ES-I3 (cell line): ENCODE results near the gene STPG4.

ENCODE experiments used
- H3K36me3 ChIP-seq: 2 replicates; pipeline ENCODE4 v1.6.1; 2013; ENCODE audit warnings: mild to moderate bottlenecking, low read length, control low read depth, moderate library complexity; ENCODE audit not compliant: insufficient read depth
- H3K4me1 ChIP-seq: 2 replicates; pipeline ENCODE4 v1.6.1; 2013; ENCODE audit warnings: mild to moderate bottlenecking, control low read depth, low read length; ENCODE audit not compliant: insufficient read depth
- H3K9ac ChIP-seq: 2 replicates; pipeline ENCODE4 v1.6.1; 2013; ENCODE audit warnings: low read depth, mild to moderate bottlenecking, low read length, moderate library complexity
- H3K9me3 ChIP-seq: 2 replicates; pipeline ENCODE4 v1.6.1; 2013; ENCODE audit warnings: mild to moderate bottlenecking, low read length, moderate library complexity; ENCODE audit not compliant: control insufficient read depth, insufficient read depth

Gene STPG4

DNA sequence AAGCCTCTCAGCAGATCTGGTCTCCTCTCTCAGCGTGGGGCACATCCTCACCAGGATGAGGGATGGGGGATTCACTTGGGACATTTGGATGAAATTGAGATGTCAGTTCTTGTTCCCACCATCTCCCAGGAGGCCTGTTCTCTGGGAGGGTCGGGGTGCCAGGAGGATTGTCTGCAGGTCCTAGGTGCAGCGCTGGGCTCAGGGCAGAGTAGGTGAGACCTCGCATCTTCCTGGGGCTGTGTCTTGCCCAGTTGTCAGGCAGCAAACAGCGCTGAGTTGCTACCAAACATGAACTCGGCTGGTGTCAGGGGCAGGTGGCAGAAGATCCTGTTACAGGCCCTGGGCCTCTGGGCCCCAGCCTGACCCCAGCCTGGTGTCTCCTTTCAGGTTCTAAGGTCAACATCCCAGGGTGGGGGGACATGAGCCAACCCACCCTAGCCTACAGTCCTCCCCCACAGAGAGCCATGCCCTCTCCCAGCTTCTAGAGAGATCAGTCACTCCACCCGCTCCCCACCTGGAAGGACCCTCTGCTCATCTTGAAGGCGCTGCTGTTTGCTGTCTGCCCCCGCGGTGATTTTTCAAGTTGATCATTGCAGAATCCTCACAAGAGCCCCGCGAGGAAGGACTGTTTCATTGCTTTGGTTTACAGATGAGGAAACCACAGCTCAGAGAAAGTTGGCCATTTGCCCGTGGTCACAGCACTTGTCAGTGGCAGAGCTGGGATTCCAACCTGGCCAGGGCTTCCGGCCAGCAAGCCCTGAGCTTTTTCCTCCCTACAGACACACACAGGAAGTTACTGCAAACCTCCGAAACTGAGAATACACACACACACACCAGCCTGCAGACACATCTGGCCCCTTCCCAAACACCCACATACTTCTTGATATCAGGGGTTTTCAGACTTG lies 83.9 kb downstream of the STPG4 start:
- peaks cover 44% of the 10 kb centered on the region for H3K4me1 ChIP-seq
- no peaks in the 10 kb centered on the region for H3K9me3 ChIP-seq
- no peaks in the 10 kb centered on the region for H3K36me3 ChIP-seq
- no peak overlapping the region for H3K9ac ChIP-seq

DNA sequence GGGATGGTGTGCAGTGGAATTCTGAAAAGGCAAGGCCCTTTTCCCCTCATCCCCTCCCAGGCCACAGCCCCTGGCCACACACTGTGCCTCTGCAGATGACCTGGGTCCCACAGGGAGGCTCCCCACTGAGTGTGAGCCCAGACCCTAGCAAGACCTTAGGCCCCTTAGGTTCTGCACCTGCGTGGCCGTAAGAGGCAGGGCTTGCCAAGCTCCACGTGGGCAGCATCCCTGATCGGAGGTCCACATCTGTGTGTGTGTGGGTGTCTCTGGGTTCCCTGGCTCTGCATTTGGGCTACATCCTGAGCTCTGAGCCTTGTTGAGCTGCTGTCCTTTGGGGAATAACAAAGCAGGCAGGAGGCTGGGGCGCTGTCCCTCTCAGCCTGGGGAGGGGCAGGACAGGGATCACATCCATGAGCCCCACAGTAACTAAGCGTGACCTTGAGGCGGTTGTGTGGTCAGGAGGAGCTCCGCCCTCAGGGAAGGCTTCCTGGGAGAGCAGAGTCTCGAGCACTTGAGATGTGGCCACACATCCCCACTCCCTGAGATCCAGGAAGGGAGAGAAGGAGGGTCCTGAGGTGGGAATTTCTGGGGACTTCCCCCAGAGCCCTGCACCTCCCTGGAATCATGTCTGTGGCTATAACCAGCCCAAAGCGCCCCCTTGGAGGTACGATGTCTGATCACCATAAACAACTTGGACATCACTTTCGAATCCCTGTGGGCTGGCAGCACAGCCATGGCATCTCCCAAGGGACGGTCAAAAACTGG lies 84.8 kb downstream of the STPG4 start:
- H3K9ac ChIP-seq, result no peak overlapping the region
- H3K9me3 ChIP-seq, result no peaks in the 10 kb centered on the region
- H3K36me3 ChIP-seq, result no peaks in the 10 kb centered on the region
- peaks cover 44% of the 10 kb centered on the region for H3K4me1 ChIP-seq

DNA sequence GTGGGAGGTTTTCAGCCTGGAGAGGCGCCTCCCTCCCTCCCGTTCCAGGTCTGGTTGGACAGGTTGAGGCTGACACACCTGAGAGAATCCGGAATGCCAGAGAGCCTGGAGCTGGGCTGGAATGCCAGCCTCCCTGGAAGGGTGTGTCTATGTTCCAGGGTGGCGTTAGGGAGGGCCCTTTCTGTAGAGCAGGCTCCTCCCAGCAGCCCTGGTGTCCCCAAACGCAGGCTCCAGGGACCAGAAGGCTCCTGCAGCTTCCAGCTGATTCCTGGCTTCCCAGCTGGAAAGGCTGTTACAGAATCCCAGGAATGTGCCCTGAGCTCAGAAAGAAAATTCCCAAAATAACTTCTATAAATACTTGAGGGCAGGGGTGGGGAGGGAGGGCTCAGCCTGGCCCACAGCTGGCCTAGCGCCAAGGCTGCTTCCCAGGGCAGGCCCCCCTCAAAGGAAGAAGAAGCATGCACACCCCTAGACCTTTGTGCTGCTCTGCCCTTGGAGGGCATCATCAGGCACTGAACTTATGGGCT lies 85.4 kb downstream of the STPG4 start:
- peaks cover 45% of the 10 kb centered on the region for H3K4me1 ChIP-seq

DNA sequence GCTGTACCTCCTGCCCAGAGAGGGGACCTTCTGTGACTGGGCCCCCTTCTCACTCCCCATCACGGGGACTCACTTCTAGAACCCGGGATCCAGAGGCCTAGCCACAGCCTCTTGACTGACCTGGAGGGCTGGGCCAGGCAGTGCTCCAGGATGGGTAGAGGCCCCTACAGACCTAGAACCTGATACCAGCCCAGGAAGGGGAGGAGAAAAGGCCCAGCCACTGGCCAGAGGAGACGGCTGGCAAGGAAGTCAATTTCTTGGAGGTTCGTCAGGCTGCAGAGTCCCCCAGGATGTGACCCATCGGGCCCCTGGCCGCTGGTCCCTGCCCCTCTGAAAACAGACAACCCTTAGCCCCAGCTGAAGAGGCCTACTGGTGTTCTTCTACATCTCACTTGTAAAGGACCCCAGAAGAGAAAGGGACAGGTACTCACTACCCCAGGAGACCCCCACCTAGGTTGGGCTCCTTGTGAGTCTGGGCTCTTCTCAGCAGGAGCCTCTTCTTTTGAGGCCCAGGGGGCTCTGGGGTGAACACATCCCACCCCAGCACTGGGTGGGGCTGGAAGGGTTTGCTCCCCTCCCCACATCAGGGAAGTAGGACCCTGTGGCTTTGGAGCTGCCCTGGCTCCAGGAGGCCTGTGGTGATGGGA lies 86.0 kb downstream of the STPG4 start:
- no peak overlapping the region for H3K9ac ChIP-seq
- no peaks in the 10 kb centered on the region for H3K36me3 ChIP-seq
- peaks cover 45% of the 10 kb centered on the region for H3K4me1 ChIP-seq
- H3K9me3 ChIP-seq, result no peaks in the 10 kb centered on the region

More for the DNA sequence above, 85.4 kb downstream of the STPG4 start:
- Histone ChIP-seq H3K36me3 (no peaks in the 10 kb centered on the region), H3K9ac (no peak overlapping the region), H3K9me3 (no peaks in the 10 kb centered on the region)

DNA sequence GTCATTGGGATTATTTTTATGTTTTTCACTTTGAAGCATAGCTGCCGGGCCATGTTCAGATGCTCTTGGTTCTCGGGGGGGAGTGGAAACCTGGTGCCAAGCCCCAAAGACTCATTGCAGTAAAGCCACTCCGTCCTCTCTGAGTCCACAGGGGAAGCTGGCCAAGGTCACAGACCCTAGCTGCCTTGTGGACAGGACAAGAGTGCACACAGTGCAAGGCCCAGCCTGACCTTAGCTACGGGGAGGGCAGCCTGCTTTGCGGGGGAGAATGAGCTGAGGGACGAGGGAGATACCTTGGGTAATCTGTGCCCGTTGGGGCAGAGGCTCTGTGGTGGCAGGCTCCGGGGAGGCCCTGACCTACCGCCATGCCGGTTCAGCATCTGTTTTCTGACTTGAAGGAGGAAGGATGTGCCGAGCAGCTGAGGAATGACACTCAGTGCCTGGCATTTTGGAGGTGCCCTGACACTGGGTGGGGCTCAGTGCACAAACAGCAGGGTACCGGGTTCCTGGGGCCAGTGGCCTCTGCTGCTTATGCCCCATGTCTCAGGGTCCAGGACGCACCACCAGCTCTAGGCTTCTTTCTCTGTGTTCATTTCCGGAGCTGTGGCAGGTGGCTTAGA lies 87.2 kb downstream of the STPG4 start:
- no peak overlapping the region for H3K9ac ChIP-seq
- peaks cover 51% of the 10 kb centered on the region for H3K4me1 ChIP-seq
- H3K36me3 ChIP-seq, result no peaks in the 10 kb centered on the region; the same call in 1 of the 2 replicates
- no peaks in the 10 kb centered on the region for H3K9me3 ChIP-seq

DNA sequence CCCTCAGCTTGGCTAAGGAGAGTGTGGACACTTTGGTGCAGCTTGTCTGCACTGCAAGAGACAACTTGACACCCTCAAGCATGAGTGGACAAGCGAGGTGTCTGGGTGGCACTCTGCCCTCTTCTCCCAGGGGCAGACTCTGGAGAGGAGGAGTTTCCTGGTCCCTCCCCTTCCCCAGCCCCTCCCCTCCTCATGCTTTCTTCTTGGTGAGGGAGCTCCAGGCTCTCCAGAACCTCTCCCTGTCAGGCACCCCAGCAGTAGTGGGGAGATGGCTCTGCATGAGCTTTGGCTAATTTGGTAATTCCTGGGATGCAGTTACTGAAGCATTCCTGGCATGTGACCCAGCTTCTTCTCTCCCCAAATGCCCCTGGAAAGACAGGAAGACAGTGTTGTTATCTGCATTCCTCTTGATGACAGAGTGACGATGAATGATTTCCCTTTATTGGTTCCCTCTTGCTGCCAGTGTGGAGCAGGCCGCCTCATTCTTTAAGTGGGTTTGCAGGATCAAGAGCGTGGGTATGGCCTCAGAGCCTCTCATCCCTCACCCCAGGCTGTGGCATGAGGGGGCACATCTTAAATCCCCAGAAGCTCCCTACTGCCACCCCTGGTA lies 89.2 kb downstream of the STPG4 start:
- Histone ChIP-seq H3K36me3 (no peaks in the 10 kb centered on the region; the same call in 1 of the 2 replicates), H3K9me3 (no peaks in the 10 kb centered on the region), H3K9ac (no peak overlapping the region), H3K4me1 (peaks cover 35% of the 10 kb centered on the region)

DNA sequence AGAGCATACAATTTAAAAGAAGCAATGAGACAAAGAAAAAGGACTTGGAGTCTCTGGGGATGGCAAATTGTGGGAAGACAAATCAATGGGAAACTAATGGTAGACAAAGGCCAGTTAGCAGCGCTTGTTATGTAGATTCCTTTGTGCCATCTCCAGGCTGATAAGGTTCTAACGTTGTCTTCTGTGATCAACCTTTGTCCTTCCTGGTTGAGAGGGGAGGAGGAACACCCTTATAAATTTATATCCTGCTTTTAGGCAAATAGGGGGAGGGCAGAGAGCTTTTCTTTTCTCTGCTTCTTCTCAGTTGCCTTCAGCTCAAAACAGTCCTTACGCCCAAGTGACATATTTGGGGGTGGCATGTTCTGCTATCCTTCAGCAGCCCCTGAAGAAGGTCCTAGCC lies 89.8 kb downstream of the STPG4 start:
- Histone ChIP-seq H3K36me3 (no peaks in the 10 kb centered on the region; the same call in 1 of the 2 replicates), H3K4me1 (peaks cover 30% of the 10 kb centered on the region)

DNA sequence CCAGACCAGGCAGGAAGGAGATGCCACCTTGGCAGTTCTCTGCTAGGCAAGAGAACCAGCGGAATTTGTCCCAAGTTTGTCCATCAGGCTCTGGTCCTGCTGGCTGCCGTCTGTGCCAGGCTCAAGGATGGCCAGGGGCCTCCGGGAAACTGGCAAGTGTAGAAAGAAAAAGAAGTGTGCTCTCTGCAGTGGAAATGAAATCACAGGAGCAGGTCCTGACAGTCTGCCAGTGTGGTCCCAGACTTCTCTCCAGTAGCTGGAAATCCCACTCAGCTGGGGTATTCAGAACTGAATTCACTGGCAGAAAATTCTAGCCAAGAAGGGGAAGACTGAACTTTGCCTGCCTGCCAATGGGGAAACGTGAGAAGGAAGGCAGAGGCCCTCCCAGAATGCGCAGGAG lies 91.0 kb downstream of the STPG4 start:
- no peaks in the 10 kb centered on the region for H3K9me3 ChIP-seq
- peaks cover 21% of the 10 kb centered on the region for H3K4me1 ChIP-seq
- H3K9ac ChIP-seq, result no peak overlapping the region
- no peaks in the 10 kb centered on the region; the same call in 1 of the 2 replicates for H3K36me3 ChIP-seq

More for the DNA sequence above, 89.8 kb downstream of the STPG4 start:
- H3K9me3 ChIP-seq, result no peaks in the 10 kb centered on the region
- H3K9ac ChIP-seq, result no peak overlapping the region

DNA sequence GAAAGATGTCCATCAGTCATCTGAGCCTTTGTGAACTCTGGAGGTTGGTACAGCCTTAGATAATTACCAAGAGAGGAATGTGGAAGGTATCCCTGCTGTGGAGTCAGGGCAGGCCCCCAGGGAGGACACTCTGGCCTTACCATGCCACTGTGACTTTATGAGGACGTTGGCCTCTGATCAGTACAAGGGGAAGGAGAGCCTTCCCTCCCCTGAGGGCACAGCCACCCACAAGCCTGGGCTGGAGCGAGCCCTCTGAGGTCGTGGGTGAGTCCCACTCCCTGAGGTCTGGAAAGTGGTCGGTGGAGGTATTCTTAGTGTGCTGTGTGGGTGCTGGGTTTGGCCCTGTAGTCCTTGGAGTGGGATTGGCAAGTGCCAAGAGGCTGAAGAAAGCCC lies 91.6 kb downstream of the STPG4 start:
- H3K9me3 ChIP-seq, result no peaks in the 10 kb centered on the region
- H3K9ac ChIP-seq, result no peak overlapping the region
- peaks cover 18% of the 10 kb centered on the region for H3K4me1 ChIP-seq
- no peaks in the 10 kb centered on the region; the same call in 1 of the 2 replicates for H3K36me3 ChIP-seq

DNA sequence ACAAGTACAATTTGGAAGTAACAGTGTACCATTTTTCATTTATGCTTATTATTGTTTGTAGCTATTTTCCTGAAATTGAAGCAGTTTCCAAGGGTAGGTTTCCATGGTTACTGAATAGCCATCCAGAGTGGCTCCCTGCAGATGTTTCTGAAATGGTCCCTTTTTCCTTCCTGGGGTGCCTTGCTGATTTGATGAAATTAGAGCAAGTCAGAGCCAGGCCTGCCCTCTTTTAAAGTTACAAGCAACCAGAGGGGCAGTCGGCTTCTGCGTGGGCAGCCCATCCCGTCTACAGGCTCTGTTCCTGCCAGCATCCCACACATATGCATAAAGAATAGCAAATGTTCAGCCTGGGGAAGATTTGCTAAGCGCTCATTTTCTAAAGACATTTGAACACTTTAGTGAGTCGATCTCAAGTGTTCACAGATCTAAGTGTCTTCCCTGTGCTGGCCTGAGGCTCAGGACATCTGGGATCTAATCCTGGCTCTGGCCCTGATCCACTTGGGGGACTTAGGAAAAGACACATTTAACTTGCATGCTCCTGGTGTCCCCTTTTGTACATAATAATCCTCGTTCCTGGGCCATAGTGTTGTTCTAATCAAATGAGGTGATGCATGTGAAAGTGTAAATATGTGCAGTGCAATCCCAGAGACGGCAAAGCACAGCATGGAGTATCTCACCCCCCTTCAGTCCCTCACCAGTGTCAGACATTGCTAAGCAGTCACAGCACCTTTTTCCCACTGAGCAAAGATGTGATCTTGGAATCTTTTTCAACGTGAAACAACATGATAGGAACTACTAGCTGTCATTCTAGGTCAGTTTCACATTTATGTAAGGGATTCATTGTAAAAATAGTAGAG lies 92.2 kb downstream of the STPG4 start:
- Histone ChIP-seq H3K4me1 (peaks cover 22% of the 10 kb centered on the region), H3K36me3 (no peaks in the 10 kb centered on the region; the same call in 1 of the 2 replicates), H3K9ac (no peak overlapping the region), H3K9me3 (no peaks in the 10 kb centered on the region)

DNA sequence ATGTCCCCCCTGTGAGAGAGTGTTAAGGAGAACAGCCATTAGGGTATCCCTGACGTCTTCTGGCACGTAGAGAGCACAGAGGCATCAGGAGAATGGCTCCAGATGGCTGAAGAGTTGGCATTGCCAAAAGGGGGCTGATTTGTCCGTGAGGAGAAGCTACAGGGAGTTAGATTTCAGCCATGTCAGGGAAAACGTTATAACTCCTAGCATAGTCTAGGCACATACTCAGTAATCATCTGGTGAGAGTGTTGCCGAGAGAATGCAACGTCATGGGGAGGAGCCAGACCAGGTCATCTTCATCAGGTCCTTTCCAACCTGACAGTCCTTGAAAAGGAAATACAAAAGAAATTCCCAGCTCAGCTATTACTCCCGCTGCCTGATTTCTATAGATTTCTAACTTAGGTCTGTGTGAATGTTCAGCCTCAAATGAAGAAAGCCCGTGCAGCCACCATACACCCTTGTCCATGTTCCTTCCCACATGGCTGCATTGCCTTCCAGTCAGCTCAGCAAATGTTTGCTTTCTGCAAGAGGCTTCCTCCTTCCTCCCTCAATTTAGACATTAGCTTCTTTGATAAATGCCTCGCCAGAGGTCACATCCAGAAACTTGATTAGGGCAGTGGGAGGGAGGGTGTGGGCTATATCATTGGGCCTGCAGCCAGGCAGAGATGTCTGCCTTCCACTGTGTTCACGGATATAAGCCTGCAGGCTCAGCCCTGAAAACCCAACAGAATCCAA lies 93.0 kb downstream of the STPG4 start:
- Histone ChIP-seq H3K36me3 (no peaks in the 10 kb centered on the region; the same call in 1 of the 2 replicates), H3K9ac (no peak overlapping the region), H3K4me1 (peaks cover 28% of the 10 kb centered on the region), H3K9me3 (no peaks in the 10 kb centered on the region)

DNA sequence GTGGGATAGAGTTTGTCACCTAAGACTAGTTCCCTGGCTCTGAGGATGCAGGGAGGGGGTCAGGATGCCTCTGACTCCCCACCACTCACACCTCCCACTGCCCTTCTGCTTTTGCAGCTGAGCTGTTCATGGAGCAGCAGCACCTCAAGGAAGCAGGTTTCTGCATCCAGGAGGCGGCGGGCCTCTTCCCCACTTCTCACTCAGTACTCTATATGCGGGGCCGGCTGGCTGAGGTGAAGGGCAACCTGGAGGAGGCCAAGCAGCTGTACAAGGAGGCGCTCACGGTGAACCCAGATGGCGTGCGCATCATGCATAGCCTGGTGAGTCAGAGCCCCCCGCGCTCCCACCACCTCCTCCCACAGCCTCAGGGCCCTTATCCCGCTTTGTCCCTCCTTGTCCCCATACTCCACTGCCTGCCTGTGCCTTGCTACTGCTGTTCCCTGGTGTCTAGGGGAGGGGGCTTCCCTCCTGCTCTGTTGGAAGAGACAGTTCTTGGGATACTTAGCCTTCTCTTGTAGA lies 94.4 kb downstream of the STPG4 start:
- H3K36me3 ChIP-seq, result no peaks in the 10 kb centered on the region; the same call in 1 of the 2 replicates
- no peaks in the 10 kb centered on the region for H3K9me3 ChIP-seq
- no peak overlapping the region for H3K9ac ChIP-seq
- peaks cover 35% of the 10 kb centered on the region for H3K4me1 ChIP-seq
